ENCODE data around the gene PILRB. TPM values are rescaled to one million over a fixed set of nuclear protein-coding genes. Genes with fewer than 3 reads are reported as not detected.
"Not testable (repeated sequence)": the region's sequence is repeated elsewhere in the genome, so short reads cannot be mapped to it uniquely, and the experiment has no call there.

Gene PILRB
- total and polyA plus RNA-seq, 7 donors, result 4.9 to 65.6 (median 34.2) TPM

DNA sequence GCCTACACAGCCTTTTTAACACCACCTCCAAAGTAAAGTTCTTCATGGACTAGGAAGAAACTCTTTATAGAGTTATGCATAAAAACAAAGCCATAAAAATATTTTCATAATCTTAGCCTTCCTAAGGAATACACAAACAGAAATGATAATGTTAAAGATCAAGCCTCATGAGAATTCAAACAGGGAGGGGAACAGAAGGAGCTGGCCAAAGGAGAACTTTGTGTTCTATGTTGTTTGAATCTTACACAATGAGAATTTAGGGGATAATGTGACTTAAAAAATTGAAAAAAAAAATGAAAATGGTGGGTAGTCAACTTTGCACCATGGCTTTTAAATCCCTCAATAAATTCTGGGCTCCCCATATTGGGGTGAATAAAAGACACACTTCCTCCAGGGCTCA lies 9.1 kb upstream of the PILRB start:
- H3K4me3 ChIP-seq, result no peak overlapping the region
- peaks cover 4 to 83% (median 54%) of the 10 kb centered on the region in 4 donors for H3K36me3 ChIP-seq
- no peak overlapping the region for H3K27ac ChIP-seq
- H3K27me3 ChIP-seq, result no peaks in the 10 kb centered on the region
- H3K9me3 ChIP-seq, result no peaks in the 10 kb centered on the region
- H3K4me1 ChIP-seq, result peaks cover 0 to 10% (median 5%) of the 10 kb centered on the region in 4 donors
- DNase-seq, result no peak
- intact Hi-C loops (cut with DNase I), result no loop called here
- no peak for TF ChIP-seq EP300 (IDR thresholded peaks at IDR 0.05)

DNA sequence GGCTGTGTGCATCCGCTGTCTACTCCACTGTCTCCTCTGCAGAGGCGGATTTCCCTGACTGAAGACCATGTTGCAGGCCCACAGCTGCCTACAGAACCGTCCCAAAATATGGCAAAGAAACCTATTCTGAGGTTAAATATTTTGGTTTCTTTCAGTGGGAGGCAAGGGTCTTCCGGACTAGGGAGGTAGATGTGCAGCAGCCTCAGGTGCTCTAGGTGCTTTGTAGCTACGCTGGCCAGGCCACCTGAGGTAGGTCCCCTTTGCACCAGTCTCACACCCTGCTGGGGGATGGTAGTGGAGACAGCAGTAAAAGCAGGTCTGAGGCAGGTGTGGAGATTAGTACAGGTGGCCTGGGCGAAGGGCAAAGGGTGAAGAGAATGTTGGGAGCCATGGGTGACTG lies 8.2 kb upstream of the PILRB start:
- Histone ChIP-seq H3K9me3 (no peaks in the 10 kb centered on the region), H3K4me1 (peaks cover 0 to 6% (median 2%) of the 10 kb centered on the region in 4 donors), H3K27ac (no peak overlapping the region), H3K27me3 (no peaks in the 10 kb centered on the region), H3K4me3 (no peak overlapping the region), H3K36me3 (peaks cover 7 to 88% (median 62%) of the 10 kb centered on the region in 4 donors)
- intact Hi-C loops (cut with DNase I), result no loop called here
- DNase-seq, result peak; percentile 33
- WGBS, 2 donors, result 93 to 97% methylated on average over 6 of the region's 6 CpGs
- TF ChIP-seq, protein P1, sequence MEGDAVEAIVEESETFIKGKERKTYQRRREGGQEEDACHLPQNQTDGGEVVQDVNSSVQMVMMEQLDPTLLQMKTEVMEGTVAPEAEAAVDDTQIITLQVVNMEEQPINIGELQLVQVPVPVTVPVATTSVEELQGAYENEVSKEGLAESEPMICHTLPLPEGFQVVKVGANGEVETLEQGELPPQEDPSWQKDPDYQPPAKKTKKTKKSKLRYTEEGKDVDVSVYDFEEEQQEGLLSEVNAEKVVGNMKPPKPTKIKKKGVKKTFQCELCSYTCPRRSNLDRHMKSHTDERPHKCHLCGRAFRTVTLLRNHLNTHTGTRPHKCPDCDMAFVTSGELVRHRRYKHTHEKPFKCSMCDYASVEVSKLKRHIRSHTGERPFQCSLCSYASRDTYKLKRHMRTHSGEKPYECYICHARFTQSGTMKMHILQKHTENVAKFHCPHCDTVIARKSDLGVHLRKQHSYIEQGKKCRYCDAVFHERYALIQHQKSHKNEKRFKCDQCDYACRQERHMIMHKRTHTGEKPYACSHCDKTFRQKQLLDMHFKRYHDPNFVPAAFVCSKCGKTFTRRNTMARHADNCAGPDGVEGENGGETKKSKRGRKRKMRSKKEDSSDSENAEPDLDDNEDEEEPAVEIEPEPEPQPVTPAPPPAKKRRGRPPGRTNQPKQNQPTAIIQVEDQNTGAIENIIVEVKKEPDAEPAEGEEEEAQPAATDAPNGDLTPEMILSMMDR (IDR thresholded peaks at IDR 0.05), result no peak
- TF ChIP-seq POLR2AphosphoS5 (IDR thresholded peaks at IDR 0.05) (no peak), POLR2A (IDR thresholded peaks at IDR 0.05) (no peak)

DNA sequence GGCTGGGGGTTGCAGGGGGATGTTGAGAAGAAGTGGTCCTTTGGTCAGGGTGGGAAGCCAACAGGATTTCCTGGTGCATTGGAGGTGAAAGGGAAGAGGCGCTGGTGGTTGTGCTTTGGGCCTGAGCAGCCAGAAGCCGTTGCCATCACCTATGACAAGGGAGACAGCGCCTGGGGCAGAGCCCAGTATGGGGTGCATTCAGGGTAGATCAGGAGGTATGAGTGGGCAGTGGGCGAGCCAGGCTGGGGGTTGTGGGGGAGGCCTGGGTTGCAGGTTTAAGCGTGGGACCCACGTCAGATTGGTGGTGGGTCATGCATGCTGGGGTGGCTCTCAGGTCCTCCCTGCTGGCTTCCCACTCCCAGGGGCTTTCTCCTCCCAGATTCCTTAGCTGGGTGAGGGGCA lies 6.3 kb upstream of the PILRB start:
- Histone ChIP-seq H3K36me3 (peaks cover 21 to 97% (median 74%) of the 10 kb centered on the region in 4 donors), H3K27ac (no peak overlapping the region), H3K4me3 (no peak overlapping the region), H3K9me3 (no peaks in the 10 kb centered on the region), H3K27me3 (no peaks in the 10 kb centered on the region), H3K4me1 (no peaks in the 10 kb centered on the region)
- DNase-seq, result peak; percentile 43
- TF ChIP-seq POLR2A (IDR thresholded peaks at IDR 0.05) (no peak), EP300 (IDR thresholded peaks at IDR 0.05) (no peak), POLR2AphosphoS5 (IDR thresholded peaks at IDR 0.05) (no peak)
- TF ChIP-seq, protein P1 (IDR thresholded peaks at IDR 0.05), result no peak
- intact Hi-C loops (cut with DNase I), result no loop called here
- WGBS, 2 donors, result 80 to 89% methylated on average over 6 of the region's 6 CpGs

DNA sequence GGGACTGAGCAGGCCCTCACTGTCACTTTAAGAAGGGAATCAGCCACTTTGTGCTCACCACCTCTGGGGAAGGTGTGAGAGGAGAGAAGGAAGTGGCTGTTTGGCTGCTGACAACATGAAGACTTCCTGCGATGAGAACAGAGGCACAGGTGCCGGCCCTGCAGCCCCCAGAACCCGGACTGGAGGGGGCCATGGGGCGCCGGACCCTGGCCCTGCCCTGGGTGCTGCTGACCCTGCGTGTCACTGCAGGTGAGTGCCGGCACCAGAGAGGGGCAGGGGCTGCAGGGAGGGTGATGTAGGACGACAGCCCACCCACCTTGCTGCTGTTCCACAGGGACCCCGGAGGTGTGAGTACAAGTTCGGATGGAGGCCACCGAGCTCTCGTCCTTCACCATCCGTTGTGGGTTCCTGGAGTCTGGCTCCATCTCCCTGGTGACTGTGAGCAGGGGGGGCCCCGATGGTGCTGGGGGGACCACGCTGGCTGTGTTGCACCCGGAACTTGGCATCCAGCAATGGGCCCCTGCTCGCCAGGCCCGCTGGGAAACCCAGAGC lies 5.6 kb upstream of the PILRB start:
- peaks cover 27 to 97% (median 74%) of the 10 kb centered on the region in 4 donors for H3K36me3 ChIP-seq
- H3K4me1 ChIP-seq; H3K27ac ChIP-seq; H3K9me3 ChIP-seq; H3K27me3 ChIP-seq; H3K4me3 ChIP-seq; intact Hi-C loops (cut with DNase I): not testable (repeated sequence)
- DNase-seq, result peak; percentile 55
- WGBS, 2 donors, result 80 to 89% methylated on average over 18 of the region's 18 CpGs

DNA sequence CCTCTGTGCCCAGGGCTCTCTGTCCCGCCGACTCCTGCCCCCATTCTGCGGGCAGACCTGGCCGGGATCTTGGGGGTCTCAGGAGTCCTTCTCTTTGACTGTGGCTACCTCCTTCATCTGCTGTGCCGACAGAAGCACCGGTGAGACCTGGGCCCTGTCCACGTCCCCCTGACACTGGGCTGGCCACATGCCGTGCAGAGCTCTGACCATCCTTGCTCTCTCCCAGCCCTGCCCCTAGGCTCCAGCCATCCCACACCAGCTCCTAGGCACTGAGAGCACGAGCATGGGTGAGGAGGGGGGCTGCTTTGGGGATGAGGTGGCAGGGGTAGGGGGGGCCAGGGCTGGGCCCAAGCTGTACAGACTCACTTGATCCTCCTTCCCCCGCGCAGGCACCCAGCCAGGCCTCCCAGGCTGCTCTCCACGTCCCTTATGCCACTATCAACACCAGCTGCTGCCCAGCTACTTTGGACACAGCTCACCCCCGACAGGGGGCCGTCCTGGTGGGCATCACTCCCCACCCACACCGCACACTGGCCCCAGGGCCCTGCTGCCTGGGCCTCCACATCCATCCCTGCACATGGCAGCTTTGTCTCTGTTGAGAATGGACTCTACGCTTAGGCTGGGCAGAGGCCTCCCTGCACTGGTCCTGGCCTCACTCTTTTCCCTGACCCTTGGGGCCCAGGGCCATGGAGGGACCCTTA lies 4.8 kb upstream of the PILRB start:
- intact Hi-C loops (cut with DNase I), result no loop called here
- WGBS, 2 donors, result 92 to 93% methylated on average over 16 of the region's 16 CpGs
- Histone ChIP-seq H3K9me3 (no peaks in the 10 kb centered on the region), H3K4me3 (no peak overlapping the region), H3K27me3 (no peaks in the 10 kb centered on the region), H3K4me1 (no peaks in the 10 kb centered on the region), H3K36me3 (peaks cover 31 to 97% (median 73%) of the 10 kb centered on the region in 4 donors), H3K27ac (no peak overlapping the region)
- peak; percentile 56 for DNase-seq
- TF ChIP-seq EP300 (IDR thresholded peaks at IDR 0.05), result no peak

DNA sequence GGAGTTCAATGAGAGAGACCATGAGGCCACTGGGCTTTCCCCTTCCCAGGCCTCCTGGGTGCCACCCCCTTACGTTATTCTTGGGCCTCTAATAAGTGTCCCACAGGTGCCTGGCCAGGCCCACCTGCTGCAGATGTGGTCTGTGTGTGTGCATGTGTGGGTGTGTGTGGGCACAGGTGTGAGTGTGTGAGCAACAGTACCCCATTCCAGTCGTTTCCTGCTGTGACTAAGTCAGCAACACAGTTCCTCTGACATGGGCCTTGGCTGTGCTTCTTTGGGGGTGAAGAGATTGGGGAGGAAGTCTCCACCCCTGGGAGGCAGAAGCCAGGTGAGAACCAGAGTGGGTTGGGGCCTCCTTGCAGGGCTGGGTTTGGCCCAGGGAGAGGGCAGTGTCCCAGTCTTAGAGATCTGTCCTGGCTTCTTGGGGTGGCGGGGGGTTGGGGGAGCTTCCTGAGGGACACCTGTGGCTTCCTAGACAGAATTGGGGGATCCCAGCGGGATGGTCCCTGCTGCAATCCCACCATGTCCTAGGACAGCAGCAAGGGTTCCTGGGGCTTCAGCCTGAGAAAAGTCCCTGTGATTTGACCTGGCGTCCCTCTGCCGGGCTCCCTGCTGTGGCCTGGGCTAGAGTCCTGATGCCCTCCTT lies 4.1 kb upstream of the PILRB start:
- no peak overlapping the region for H3K4me3 ChIP-seq
- H3K4me1 ChIP-seq, result no peaks in the 10 kb centered on the region
- no peaks in the 10 kb centered on the region for H3K9me3 ChIP-seq
- intact Hi-C loops (cut with DNase I), result no loop called here
- no peak for TF ChIP-seq POLR2A (IDR thresholded peaks at IDR 0.05)
- TF ChIP-seq, protein P1 (IDR thresholded peaks at IDR 0.05), result no peak
- TF ChIP-seq POLR2AphosphoS5 (IDR thresholded peaks at IDR 0.05), result no peak
- TF ChIP-seq EP300 (IDR thresholded peaks at IDR 0.05), result no peak
- DNase-seq, result peak; percentile 57
- peaks cover 38 to 97% (median 77%) of the 10 kb centered on the region in 4 donors for H3K36me3 ChIP-seq
- no peaks in the 10 kb centered on the region for H3K27me3 ChIP-seq
- H3K27ac ChIP-seq, result no peak overlapping the region
- 79 to 83% methylated on average over 6 of the region's 6 CpGs for WGBS, 2 donors
